ENCODE data around the gene MTX1.
"Not testable (repeated sequence)": the region's sequence is repeated elsewhere in the genome, so short reads cannot be mapped to it uniquely, and the experiment has no call there.

The MTX1 gene

GRCh38 chr1:155183775-155184221 lies 24.7 kb upstream of the MTX1 start:
- peaks cover 16% of the 10 kb centered on the region for H3K36me3 ChIP-seq (ENCODE audit: control insufficient read depth, insufficient read depth, low read length)
- WGBS (ENCODE audit: insufficient coverage, insufficient read length), result no CpG with 5 or more reads among the region's 20 CpGs

GRCh38 chr1:155184351-155184811 lies 24.1 kb upstream of the MTX1 start:
- Histone ChIP-seq H3K36me3 (ENCODE audit: control insufficient read depth, insufficient read depth, low read length) (peaks cover 11% of the 10 kb centered on the region), H3K27me3 (ENCODE audit: control insufficient read depth, insufficient read depth, low read length) (no peaks in the 10 kb centered on the region), H3K4me3 (ENCODE audit: low read length) (no peak overlapping the region), H3K4me1 (ENCODE audit: control insufficient read depth, insufficient read depth, low read length) (peaks cover 9% of the 10 kb centered on the region; the same call in 1 of the 2 replicates), H3K27ac (ENCODE audit: low read length) (no peak overlapping the region), H3K9me3 (ENCODE audit: control insufficient read depth, insufficient read depth, low read length) (no peaks in the 10 kb centered on the region)
- DNase-seq (ENCODE audit: low read depth, low spot score), result no peak
- WGBS (ENCODE audit: insufficient coverage, insufficient read length), result no CpG with 5 or more reads among the region's 4 CpGs

More at GRCh38 chr1:155183775-155184221, 24.7 kb upstream of the MTX1 start:
- Histone ChIP-seq H3K9me3 (ENCODE audit: control insufficient read depth, insufficient read depth, low read length) (no peaks in the 10 kb centered on the region), H3K4me1 (ENCODE audit: control insufficient read depth, insufficient read depth, low read length) (peaks cover 9% of the 10 kb centered on the region; the same call in 1 of the 2 replicates), H3K27me3 (ENCODE audit: control insufficient read depth, insufficient read depth, low read length) (no peaks in the 10 kb centered on the region), H3K27ac (ENCODE audit: low read length) (no peak overlapping the region), H3K4me3 (ENCODE audit: low read length) (no peak overlapping the region)
- no peak for DNase-seq (ENCODE audit: low read depth, low spot score)

DNA sequence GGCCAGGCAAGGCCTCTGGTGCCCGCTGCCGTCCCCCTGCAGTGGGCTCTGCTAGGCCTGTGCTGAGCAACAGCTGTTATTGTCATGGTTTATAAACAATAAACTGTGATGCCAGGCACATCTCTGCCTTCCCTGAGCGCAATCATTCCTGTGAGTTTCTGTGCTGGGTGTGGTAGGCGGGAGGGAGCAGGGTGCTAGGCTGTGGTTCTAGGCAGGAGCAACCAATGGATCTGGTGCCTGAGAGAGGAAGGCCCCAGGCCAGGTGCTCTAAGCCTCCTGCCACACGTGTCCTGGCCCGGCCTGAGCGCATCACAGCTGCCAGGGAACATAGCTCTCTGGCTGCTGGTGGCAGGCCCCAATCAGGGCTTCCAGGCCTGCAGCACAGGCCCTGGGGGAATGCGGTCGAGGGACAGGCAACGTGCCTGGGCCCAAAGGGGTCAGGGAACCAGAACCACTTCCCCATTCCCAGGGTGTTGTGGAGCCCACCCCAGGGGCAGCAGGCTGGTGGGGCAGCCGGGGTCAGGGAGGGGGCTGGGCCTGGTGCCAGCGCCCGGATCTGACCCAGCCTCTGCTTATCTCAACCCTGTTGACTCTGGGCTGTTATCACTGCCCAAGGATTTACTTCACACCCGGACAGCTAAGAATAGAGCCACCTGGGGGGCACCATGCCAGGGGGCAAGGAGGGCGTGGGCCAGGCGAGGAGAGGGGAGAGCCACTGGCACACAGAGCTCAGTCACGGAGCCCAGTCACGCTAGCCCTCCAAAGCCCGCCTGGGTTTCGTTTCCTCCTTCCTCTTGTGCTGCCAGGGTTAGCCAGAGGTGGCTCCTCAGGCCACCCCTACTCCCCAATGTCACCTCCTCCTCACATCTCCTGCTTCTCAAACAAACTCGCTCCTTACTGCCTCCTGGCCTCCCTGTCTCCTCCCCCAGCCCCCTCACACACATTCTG lies 23.4 kb upstream of the MTX1 start:
- no peaks in the 10 kb centered on the region for H3K9me3 ChIP-seq (ENCODE audit: control insufficient read depth, insufficient read depth, low read length)
- no peak for DNase-seq (ENCODE audit: low read depth, low spot score)
- H3K4me1 ChIP-seq (ENCODE audit: control insufficient read depth, insufficient read depth, low read length), result peaks cover 9% of the 10 kb centered on the region; the same call in 1 of the 2 replicates
- H3K4me3 ChIP-seq (ENCODE audit: low read length), result no peak overlapping the region
- whole genome bisulfite sequencing (ENCODE audit: insufficient coverage, insufficient read length), result no CpG with 5 or more reads among the region's 21 CpGs
- H3K27ac ChIP-seq (ENCODE audit: low read length), result no peak overlapping the region
- H3K27me3 ChIP-seq (ENCODE audit: control insufficient read depth, insufficient read depth, low read length), result no peaks in the 10 kb centered on the region
- H3K36me3 ChIP-seq (ENCODE audit: control insufficient read depth, insufficient read depth, low read length), result peaks cover 5% of the 10 kb centered on the region

GRCh38 chr1:155185783-155186066 lies 22.8 kb upstream of the MTX1 start:
- no peak for DNase-seq (ENCODE audit: low read depth, low spot score)
- no peak overlapping the region for H3K27ac ChIP-seq (ENCODE audit: low read length)
- H3K4me3 ChIP-seq (ENCODE audit: low read length), result no peak overlapping the region
- no CpG with 5 or more reads among the region's 6 CpGs for WGBS (ENCODE audit: insufficient coverage, insufficient read length)
- peaks cover 9% of the 10 kb centered on the region; the same call in 1 of the 2 replicates for H3K4me1 ChIP-seq (ENCODE audit: control insufficient read depth, insufficient read depth, low read length)
- no peaks in the 10 kb centered on the region for H3K27me3 ChIP-seq (ENCODE audit: control insufficient read depth, insufficient read depth, low read length)
- H3K9me3 ChIP-seq (ENCODE audit: control insufficient read depth, insufficient read depth, low read length), result no peaks in the 10 kb centered on the region
- H3K36me3 ChIP-seq (ENCODE audit: control insufficient read depth, insufficient read depth, low read length), result peaks cover 5% of the 10 kb centered on the region

DNA sequence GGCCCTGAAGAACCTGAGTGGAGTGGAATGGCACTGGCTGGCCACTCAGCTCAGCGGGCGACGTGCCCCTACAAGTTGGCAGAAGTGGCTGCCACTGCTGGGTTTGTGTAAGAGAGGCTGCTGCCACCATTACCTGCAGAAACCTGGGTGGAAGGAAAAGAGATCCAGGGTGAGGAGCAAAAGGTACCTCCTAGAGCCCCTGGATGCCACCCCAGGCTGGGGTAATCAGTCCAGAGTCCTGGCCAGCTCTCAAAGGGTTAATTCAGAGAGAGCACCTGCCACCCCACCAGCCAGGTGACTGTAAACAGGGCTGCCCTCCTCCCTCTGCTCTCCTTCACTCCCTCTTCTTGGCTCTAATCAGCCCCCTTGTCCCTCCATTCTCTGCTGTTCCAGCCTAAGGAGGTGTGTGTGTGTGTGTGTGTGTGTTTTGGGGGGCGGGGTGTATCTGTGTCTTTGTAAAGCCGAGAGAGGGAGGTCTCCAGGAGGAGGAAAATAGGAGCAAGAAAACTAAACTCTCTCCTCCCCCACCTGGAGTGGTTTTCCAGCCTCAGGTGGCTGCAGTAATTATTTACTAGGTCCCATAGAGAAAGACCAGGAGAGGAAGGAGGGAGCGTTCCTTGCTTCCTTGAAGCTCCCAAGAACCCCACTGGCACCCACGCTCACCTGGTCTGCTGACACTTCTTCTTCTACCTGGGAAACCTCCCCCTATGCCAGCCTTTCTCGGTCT lies 22.3 kb upstream of the MTX1 start:
- Histone ChIP-seq H3K27ac (ENCODE audit: low read length) (no peak overlapping the region), H3K4me1 (ENCODE audit: control insufficient read depth, insufficient read depth, low read length) (peaks cover 9% of the 10 kb centered on the region; the same call in 1 of the 2 replicates), H3K4me3 (ENCODE audit: low read length) (no peak overlapping the region), H3K36me3 (ENCODE audit: control insufficient read depth, insufficient read depth, low read length) (peaks cover 5% of the 10 kb centered on the region), H3K9me3 (ENCODE audit: control insufficient read depth, insufficient read depth, low read length) (no peaks in the 10 kb centered on the region), H3K27me3 (ENCODE audit: control insufficient read depth, insufficient read depth, low read length) (no peaks in the 10 kb centered on the region)
- WGBS (ENCODE audit: insufficient coverage, insufficient read length), result no CpG with 5 or more reads among the region's 8 CpGs
- DNase-seq (ENCODE audit: low read depth, low spot score), result no peak

- Histone ChIP-seq H3K4me3 (ENCODE audit: low read length) (no peak overlapping the region), H3K9me3 (ENCODE audit: control insufficient read depth, insufficient read depth, low read length) (no peaks in the 10 kb centered on the region), H3K27ac (ENCODE audit: low read length) (no peak overlapping the region), H3K27me3 (ENCODE audit: control insufficient read depth, insufficient read depth, low read length) (no peaks in the 10 kb centered on the region), H3K4me1 (ENCODE audit: control insufficient read depth, insufficient read depth, low read length) (peaks cover 9% of the 10 kb centered on the region; the same call in 1 of the 2 replicates), H3K36me3 (ENCODE audit: control insufficient read depth, insufficient read depth, low read length) (peaks cover 5% of the 10 kb centered on the region)
- DNase-seq (ENCODE audit: low read depth, low spot score), result no peak
- no CpG with 5 or more reads among the region's 14 CpGs for WGBS (ENCODE audit: insufficient coverage, insufficient read length)
Observed at GRCh38 chr1:155186794-155187455, 21.6 kb upstream of the MTX1 start.

DNA sequence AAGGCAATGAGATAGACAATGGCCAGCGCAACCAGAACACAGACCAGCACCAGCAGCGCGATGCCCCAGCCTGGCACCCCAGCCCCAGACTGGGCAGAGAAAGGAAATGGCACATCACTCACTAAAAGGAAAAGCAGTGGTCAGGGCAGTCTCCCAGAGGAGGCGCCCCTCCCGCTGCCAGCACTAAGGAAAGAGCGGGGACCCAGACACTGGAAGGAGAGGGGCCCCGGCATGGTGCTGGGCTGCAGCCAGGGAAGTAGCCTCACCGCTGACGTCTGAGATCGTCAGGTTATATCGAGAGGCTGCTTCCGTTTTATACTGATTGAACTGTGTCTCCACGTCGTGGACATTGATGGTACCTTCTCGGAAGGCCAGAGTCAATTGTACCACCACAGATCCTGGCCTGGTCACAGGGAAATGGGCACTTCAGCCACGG lies 21.0 kb upstream of the MTX1 start:
- no CpG with 5 or more reads among the region's 16 CpGs for WGBS (ENCODE audit: insufficient coverage, insufficient read length)
- peaks cover 10% of the 10 kb centered on the region; the same call in 1 of the 2 replicates for H3K4me1 ChIP-seq (ENCODE audit: control insufficient read depth, insufficient read depth, low read length)
- H3K27me3 ChIP-seq (ENCODE audit: control insufficient read depth, insufficient read depth, low read length), result no peaks in the 10 kb centered on the region
- no peak overlapping the region for H3K4me3 ChIP-seq (ENCODE audit: low read length)
- H3K36me3 ChIP-seq (ENCODE audit: control insufficient read depth, insufficient read depth, low read length), result peaks cover 5% of the 10 kb centered on the region
- no peaks in the 10 kb centered on the region for H3K9me3 ChIP-seq (ENCODE audit: control insufficient read depth, insufficient read depth, low read length)
- H3K27ac ChIP-seq (ENCODE audit: low read length), result no peak overlapping the region
- DNase-seq (ENCODE audit: low read depth, low spot score), result no peak

GRCh38 chr1:155188268-155188667 lies 20.2 kb upstream of the MTX1 start:
- H3K4me3 ChIP-seq (ENCODE audit: low read length), result no peak overlapping the region
- H3K27me3 ChIP-seq (ENCODE audit: control insufficient read depth, insufficient read depth, low read length), result no peaks in the 10 kb centered on the region
- DNase-seq (ENCODE audit: low read depth, low spot score), result no peak
- peaks cover 12% of the 10 kb centered on the region; the same call in 1 of the 2 replicates for H3K4me1 ChIP-seq (ENCODE audit: control insufficient read depth, insufficient read depth, low read length)
- no peak overlapping the region for H3K27ac ChIP-seq (ENCODE audit: low read length)
- WGBS (ENCODE audit: insufficient coverage, insufficient read length), result no CpG with 5 or more reads among the region's 14 CpGs
- H3K9me3 ChIP-seq (ENCODE audit: control insufficient read depth, insufficient read depth, low read length), result no peaks in the 10 kb centered on the region
- H3K36me3 ChIP-seq (ENCODE audit: control insufficient read depth, insufficient read depth, low read length), result peaks cover 5% of the 10 kb centered on the region

DNA sequence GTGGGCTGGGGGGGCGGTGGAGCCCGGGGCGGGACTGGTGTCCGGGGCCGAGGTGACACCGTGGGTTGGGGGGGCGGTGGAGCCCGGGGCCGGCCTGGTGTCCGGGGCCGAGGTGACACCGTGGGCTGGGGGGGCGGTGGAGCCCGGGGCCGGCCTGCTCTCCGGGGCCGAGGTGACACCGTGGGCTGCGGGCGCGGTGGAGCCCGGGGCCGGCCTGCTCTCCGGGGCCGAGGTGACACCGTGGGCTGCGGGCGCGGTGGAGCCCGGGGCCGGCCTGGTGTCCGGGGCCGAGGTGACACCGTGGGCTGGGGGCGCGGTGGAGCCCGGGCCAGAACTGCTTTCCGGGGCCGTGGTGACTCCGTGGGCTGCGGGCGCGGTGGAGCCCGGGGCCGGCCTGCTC lies 18.6 kb upstream of the MTX1 start:
- no CpG with 5 or more reads among the region's 45 CpGs for WGBS (ENCODE audit: insufficient coverage, insufficient read length)
- DNase-seq (ENCODE audit: low read depth, low spot score); H3K27me3 ChIP-seq (ENCODE audit: control insufficient read depth, insufficient read depth, low read length); H3K27ac ChIP-seq (ENCODE audit: low read length); H3K4me3 ChIP-seq (ENCODE audit: low read length); H3K9me3 ChIP-seq (ENCODE audit: control insufficient read depth, insufficient read depth, low read length); H3K36me3 ChIP-seq (ENCODE audit: control insufficient read depth, insufficient read depth, low read length): not testable (repeated sequence)
- H3K4me1 ChIP-seq (ENCODE audit: control insufficient read depth, insufficient read depth, low read length), result peaks cover 13% of the 10 kb centered on the region; the same call in 1 of the 2 replicates

DNA sequence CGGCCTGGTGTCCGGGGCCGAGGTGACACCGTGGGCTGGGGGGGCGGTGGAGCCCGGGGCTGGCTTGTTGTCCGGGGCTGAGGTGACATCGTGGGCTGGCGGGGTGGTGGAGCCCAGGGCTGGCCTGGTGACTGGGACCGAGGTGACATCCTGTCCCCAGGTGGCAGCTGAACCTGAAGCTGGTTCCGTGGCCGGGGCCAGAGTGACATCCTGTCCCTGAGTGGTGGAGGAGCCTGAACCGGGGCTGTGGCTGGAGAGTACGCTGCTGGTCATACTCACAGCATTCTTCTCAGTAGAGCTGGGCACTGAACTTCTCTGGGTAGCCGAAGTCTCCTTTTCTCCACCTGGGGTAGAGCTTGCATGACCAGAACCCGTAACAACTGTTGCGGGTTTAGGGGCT lies 16.6 kb upstream of the MTX1 start:
- Histone ChIP-seq H3K36me3 (ENCODE audit: control insufficient read depth, insufficient read depth, low read length) (peaks cover 3% of the 10 kb centered on the region), H3K9me3 (ENCODE audit: control insufficient read depth, insufficient read depth, low read length) (no peaks in the 10 kb centered on the region), H3K27ac (ENCODE audit: low read length) (no peak overlapping the region), H3K4me1 (ENCODE audit: control insufficient read depth, insufficient read depth, low read length) (peaks cover 14% of the 10 kb centered on the region), H3K4me3 (ENCODE audit: low read length) (no peak overlapping the region), H3K27me3 (ENCODE audit: control insufficient read depth, insufficient read depth, low read length) (no peaks in the 10 kb centered on the region)
- no CpG with 5 or more reads among the region's 17 CpGs for WGBS (ENCODE audit: insufficient coverage, insufficient read length)
- DNase-seq (ENCODE audit: low read depth, low spot score), result no peak

All from iPS DF 6.9 (cell line).